Mesothelial cell of epicardium (in vitro differentiated cells): Measurements from ENCODE around the gene CAPZB. TPM values are rescaled to one million over a fixed set of nuclear protein-coding genes. Genes with fewer than 3 reads are reported as not detected.

ENCODE experiments used
- DNase-seq, 2 experiments: peaks; one replicate each; pipeline ENCODE4 v3.0.0; 2021; ENCODE audit warnings: low spot score in 2 of 2; ENCODE audit not compliant: unreplicated experiment in 2 of 2
- H3K27ac Mint-ChIP-seq: 2 replicates; pipeline ENCODE4 v1.8.0; 2021; ENCODE audit warnings: mixed read lengths
- H3K27me3 Mint-ChIP-seq: 2 replicates; pipeline ENCODE4 v1.8.0; 2021; ENCODE audit warnings: low read depth, mixed read lengths
- H3K36me3 Mint-ChIP-seq: 2 replicates; pipeline ENCODE4 v1.8.0; 2021; ENCODE audit warnings: mixed read lengths
- H3K4me1 Mint-ChIP-seq: 2 replicates; pipeline ENCODE4 v1.8.0; 2021; ENCODE audit warnings: mixed read lengths
- H3K4me3 Mint-ChIP-seq: 2 replicates; pipeline ENCODE4 v1.8.0; 2021; ENCODE audit warnings: mild to moderate bottlenecking, moderate library complexity, mixed read lengths
- H3K9me3 Mint-ChIP-seq: 2 replicates; pipeline ENCODE4 v1.8.0; 2021; ENCODE audit warnings: mixed read lengths
- total RNA-seq: library from RNA; stranded (reverse); gene quantifications from 3 replicates; pipeline ENCODE4 v1.2.1, GENCODE V29; 2021
- TF ChIP-seq, protein P1 (sequence below): fragments of 200-600 bp; sonication (generic); IDR thresholded peaks from one replicate; pipeline ENCODE4 v1.5.0; 2021; ENCODE audit warnings: antibody characterized with exemption; ENCODE audit not compliant: unreplicated experiment

CAPZB gene
- total RNA-seq, 1 donor from 2014 or later: 192 TPM

DNA sequence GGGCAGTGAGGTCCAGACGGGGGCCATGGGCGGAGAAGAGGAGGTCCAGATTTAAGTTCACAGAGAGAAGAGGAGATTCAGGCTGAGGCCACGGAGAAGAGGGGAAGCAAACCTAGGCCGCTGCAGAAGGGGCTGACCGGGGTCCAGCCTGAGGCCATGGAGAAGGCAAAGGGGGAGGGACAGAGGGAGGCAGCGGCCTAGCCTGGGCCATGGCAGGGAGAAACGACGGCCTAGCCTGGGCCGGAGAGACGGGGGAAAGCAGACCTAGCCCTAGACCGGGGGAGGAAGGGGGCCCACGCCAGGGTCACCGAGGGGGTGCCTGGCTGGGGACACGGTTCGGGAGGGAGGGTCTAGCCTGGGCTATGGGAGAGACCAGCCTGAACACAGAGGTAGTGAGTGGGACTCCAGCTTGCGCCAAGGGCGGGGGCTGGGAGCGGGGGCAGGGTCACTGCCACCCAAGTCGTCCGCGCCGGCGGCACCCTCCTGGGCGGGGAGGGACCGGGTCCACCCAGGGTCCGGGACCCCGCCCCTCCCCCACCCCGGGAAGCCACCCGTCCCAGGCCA lies 459 bp downstream of the CAPZB start:
- TF ChIP-seq, protein P1, sequence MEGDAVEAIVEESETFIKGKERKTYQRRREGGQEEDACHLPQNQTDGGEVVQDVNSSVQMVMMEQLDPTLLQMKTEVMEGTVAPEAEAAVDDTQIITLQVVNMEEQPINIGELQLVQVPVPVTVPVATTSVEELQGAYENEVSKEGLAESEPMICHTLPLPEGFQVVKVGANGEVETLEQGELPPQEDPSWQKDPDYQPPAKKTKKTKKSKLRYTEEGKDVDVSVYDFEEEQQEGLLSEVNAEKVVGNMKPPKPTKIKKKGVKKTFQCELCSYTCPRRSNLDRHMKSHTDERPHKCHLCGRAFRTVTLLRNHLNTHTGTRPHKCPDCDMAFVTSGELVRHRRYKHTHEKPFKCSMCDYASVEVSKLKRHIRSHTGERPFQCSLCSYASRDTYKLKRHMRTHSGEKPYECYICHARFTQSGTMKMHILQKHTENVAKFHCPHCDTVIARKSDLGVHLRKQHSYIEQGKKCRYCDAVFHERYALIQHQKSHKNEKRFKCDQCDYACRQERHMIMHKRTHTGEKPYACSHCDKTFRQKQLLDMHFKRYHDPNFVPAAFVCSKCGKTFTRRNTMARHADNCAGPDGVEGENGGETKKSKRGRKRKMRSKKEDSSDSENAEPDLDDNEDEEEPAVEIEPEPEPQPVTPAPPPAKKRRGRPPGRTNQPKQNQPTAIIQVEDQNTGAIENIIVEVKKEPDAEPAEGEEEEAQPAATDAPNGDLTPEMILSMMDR: no peak
- H3K36me3 Mint-ChIP-seq: no peaks in the 10 kb centered on the region
- H3K4me1 Mint-ChIP-seq: peaks cover 44% of the 10 kb centered on the region
- no peaks in the 10 kb centered on the region for H3K27me3 Mint-ChIP-seq
- no peaks in the 10 kb centered on the region for H3K9me3 Mint-ChIP-seq
- DNase-seq: peak in 1 of 2 experiments; percentile 71
- H3K4me3 Mint-ChIP-seq: peak overlapping the region; percentile 93
- peak overlapping the region; percentile 94 for H3K27ac Mint-ChIP-seq

DNA sequence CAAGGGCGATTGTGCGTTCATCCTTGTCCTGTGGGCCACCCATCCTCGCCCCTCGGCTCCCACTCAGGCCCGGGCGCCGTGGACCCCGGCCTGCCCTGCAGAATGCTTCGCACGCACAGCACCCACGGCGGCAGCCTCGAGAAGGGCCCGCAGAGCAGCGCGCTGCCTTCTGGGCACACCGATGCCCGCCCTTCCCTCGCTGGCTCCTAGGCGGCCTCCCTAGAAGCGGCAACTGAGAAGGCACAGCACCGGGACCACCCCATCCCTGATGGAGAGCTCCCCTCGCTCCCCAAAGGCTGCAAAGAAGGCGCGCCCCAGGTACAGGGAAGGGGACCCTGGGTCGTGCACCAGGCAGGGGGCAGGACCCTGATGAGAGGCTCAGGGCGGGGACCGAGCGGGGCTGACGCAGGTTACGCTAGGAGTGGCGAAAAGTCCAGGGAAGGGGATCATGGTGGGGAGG lies 971 bp downstream of the CAPZB start:
- DNase-seq: peak in 1 of 2 experiments; percentile 46
- Mint-ChIP-seq H3K27me3 (no peaks in the 10 kb centered on the region), H3K4me1 (peaks cover 47% of the 10 kb centered on the region)

DNA sequence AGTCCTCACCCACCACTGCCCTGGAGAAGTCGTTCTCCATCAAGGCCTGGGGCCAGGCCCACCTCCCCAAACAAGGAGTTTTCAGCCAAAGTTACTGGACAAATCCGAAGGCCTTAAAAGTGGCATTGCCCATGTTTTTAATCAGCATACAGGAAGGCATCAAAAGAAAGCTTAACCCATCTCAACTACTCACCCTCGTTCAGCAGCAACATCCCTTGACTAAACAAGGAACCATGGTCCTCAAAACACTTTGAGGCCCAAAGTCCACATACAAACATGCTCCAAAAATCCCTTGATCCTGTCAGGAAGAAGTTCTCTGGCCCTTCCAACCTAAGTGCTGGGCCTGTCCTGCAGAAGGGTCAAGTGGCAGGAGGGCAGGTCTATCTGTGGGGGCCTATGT lies 1.6 kb downstream of the CAPZB start:
- Mint-ChIP-seq H3K27ac (peak overlapping the region; percentile 77), H3K9me3 (no peaks in the 10 kb centered on the region), H3K4me1 (peaks cover 47% of the 10 kb centered on the region), H3K4me3 (peak overlapping the region; percentile 93), H3K27me3 (no peaks in the 10 kb centered on the region), H3K36me3 (no peaks in the 10 kb centered on the region)
- TF ChIP-seq, protein P1: no peak
- DNase-seq: no peak

More for the DNA sequence above, 971 bp downstream of the CAPZB start:
- H3K4me3 Mint-ChIP-seq: peak overlapping the region; percentile 93
- H3K27ac Mint-ChIP-seq: peak overlapping the region; percentile 94
- no peaks in the 10 kb centered on the region for H3K9me3 Mint-ChIP-seq
- no peaks in the 10 kb centered on the region for H3K36me3 Mint-ChIP-seq
- TF ChIP-seq, protein P1: no peak

DNA sequence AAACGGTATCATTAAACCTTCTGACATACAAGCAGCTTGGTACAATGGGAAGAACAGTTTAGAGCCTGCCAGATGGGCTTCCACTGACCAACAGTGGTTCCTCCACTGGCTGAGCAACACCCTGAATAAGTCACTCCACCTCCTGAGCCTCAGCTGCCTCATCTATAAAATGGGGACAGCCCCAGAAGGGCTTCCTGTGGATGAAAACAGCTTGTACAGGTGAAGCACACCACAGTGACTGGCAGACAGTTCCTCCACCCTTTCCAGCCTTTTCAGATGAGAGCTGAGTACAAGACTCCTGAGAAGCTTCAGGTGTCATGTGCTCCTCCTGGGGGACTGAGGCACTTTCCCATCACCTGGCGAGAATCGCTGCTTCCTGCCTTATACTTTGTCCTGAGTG lies 2.1 kb downstream of the CAPZB start:
- Mint-ChIP-seq H3K4me1 (peaks cover 47% of the 10 kb centered on the region), H3K27me3 (no peaks in the 10 kb centered on the region), H3K4me3 (peak overlapping the region; percentile 93), H3K9me3 (no peaks in the 10 kb centered on the region), H3K27ac (peak overlapping the region; percentile 77), H3K36me3 (no peaks in the 10 kb centered on the region)
- no peak for DNase-seq
- TF ChIP-seq, protein P1: no peak

DNA sequence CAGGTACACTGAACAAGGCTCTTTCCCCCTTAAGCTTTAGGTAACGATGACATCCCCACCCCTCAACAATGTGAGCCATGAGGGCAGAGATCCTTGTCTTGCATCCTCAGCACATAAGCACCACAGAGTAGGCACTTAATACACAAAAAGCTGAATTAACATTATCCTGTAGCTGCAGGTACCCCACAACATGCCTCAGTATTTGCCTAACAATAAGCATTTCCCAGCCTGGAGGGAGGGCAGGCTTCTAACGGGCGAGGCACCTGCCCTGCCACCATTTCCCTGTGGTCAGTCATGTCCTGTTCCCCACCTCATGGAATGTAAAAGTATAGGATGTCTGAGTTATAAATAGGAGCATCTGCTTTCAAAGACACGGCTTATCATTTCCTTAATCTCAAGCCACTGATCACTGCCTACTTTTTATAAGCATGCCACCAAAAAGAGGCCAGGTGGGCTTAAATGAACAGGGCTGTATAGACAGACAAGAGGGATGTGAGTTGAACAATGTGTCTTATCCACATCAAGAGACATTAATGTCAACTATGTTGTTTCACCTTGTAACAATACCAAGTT lies 3.4 kb downstream of the CAPZB start:
- Mint-ChIP-seq H3K27ac (no peak overlapping the region), H3K36me3 (no peaks in the 10 kb centered on the region), H3K4me1 (peaks cover 44% of the 10 kb centered on the region), H3K4me3 (peak overlapping the region; percentile 93), H3K27me3 (no peaks in the 10 kb centered on the region), H3K9me3 (no peaks in the 10 kb centered on the region)
- TF ChIP-seq, protein P1: no peak
- DNase-seq: no peak
